WTC11 (cell line): Measurements from ENCODE around the gene MTHFD1L. TPM values are rescaled to one million over a fixed set of nuclear protein-coding genes. Genes with fewer than 3 reads are reported as not detected.

Experiments used
- ATAC-seq: fragments of 200-7000 bp; cut with Tn5 transposase; 2 replicates; pipeline ENCODE4 v1.10.0; 2021; ENCODE audit warnings: mild to moderate bottlenecking, moderate library complexity
- CTCF ChIA-PET: fragments of 300-600 bp; sonication (Branson Sonifier 250); formaldehyde crosslinking; loops from one replicate; lab custom pipeline; 2021; ENCODE audit warnings: antibody characterized with exemption; lab: Charles Lee
- POLR2A ChIA-PET: fragments of 350-600 bp; sonication (Branson Sonifier 250); formaldehyde crosslinking; loops from one replicate; lab custom pipeline; 2021; ENCODE audit warnings: antibody characterized with exemption; lab: Charles Lee
- DNase-seq: peaks from one replicate; pipeline ENCODE4 v3.0.0; 2021; ENCODE audit warnings: low spot score
- H3K27ac Mint-ChIP-seq: 2 replicates; pipeline ENCODE4 v1.8.0; 2021; ENCODE audit warnings: mixed read lengths
- H3K27me3 Mint-ChIP-seq: 2 replicates; pipeline ENCODE4 v1.8.0; 2021; ENCODE audit warnings: low read depth, mild to moderate bottlenecking, moderate library complexity, mixed read lengths
- H3K36me3 Mint-ChIP-seq: 2 replicates; pipeline ENCODE4 v1.8.0; 2021; ENCODE audit warnings: mixed read lengths
- H3K4me1 Mint-ChIP-seq: 2 replicates; pipeline ENCODE4 v1.8.0; 2022; ENCODE audit warnings: mixed read lengths
- H3K4me3 Mint-ChIP-seq: 2 replicates; pipeline ENCODE4 v1.8.0; 2021; ENCODE audit warnings: mild to moderate bottlenecking, moderate library complexity, mixed read lengths
- H3K9me3 Mint-ChIP-seq: 2 replicates; pipeline ENCODE4 v1.8.0; 2021; ENCODE audit warnings: mixed read lengths
- ATF1 ChIP-seq: sonication (generic); formaldehyde crosslinking; IDR thresholded peaks from 2 replicates; pipeline ENCODE4 v1.8.1; 2023; ENCODE audit warnings: mild to moderate bottlenecking, moderate library complexity, missing genetic modification reagents
- FOXJ3 ChIP-seq: sonication (generic); formaldehyde crosslinking; IDR thresholded peaks from 2 replicates; pipeline ENCODE4 v1.9.0; 2021; ENCODE audit warnings: missing genetic modification reagents, mild to moderate bottlenecking, borderline replicate concordance
- FOXK1 ChIP-seq: sonication (generic); formaldehyde crosslinking; IDR thresholded peaks from 2 replicates; pipeline ENCODE4 v1.8.0; 2022; ENCODE audit warnings: mild to moderate bottlenecking, moderate library complexity, missing genetic modification reagents
- NFATC4 ChIP-seq: fragments of 250-450 bp; sonication (Bioruptor Pico); IDR thresholded peaks from 2 replicates; pipeline ENCODE4 v1.9.0; 2021; ENCODE audit warnings: mild to moderate bottlenecking
- NR1H2 ChIP-seq: sonication (generic); formaldehyde crosslinking; IDR thresholded peaks from 2 replicates; pipeline ENCODE4 v1.9.0; 2021; ENCODE audit warnings: mild to moderate bottlenecking, moderate library complexity, missing genetic modification reagents
- PRRX2 ChIP-seq: fragments of 250-450 bp; sonication (Bioruptor Pico); IDR thresholded peaks from 2 replicates; pipeline ENCODE4 v1.8.0; 2021; ENCODE audit warnings: mild to moderate bottlenecking
- TP53 ChIP-seq: sonication (generic); formaldehyde crosslinking; IDR thresholded peaks from 2 replicates; pipeline ENCODE4 v1.8.1; 2023; ENCODE audit warnings: mild to moderate bottlenecking, missing genetic modification reagents
- ZNF232 ChIP-seq: sonication (generic); formaldehyde crosslinking; IDR thresholded peaks from 2 replicates; pipeline ENCODE4 v1.8.0; 2022; ENCODE audit warnings: mild to moderate bottlenecking, missing genetic modification reagents
- ZNF317 ChIP-seq: sonication (generic); formaldehyde crosslinking; IDR thresholded peaks from 2 replicates; pipeline ENCODE4 v1.8.1; 2023; ENCODE audit warnings: low read depth, mild to moderate bottlenecking, moderate library complexity, missing genetic modification reagents, borderline replicate concordance
- total RNA-seq: library from RNA; stranded (reverse); gene quantifications from 3 replicates; pipeline ENCODE4 v1.2.3, GENCODE V29; 2021
- TF ChIP-seq, protein P1 (sequence below): sonication (generic); formaldehyde crosslinking; IDR thresholded peaks from 2 replicates; pipeline ENCODE4 v1.8.1; 2023; ENCODE audit warnings: mild to moderate bottlenecking, missing genetic modification reagents, moderate library complexity
- TF ChIP-seq, protein P2 (sequence below): sonication (generic); formaldehyde crosslinking; IDR thresholded peaks from 2 replicates; pipeline ENCODE4 v1.8.1; 2022; ENCODE audit warnings: mild to moderate bottlenecking, moderate library complexity, missing genetic modification reagents
- TF ChIP-seq, protein P3 (sequence below): sonication (generic); formaldehyde crosslinking; IDR thresholded peaks from 2 replicates; pipeline ENCODE4 v1.8.0; 2023; ENCODE audit warnings: missing genetic modification reagents

MTHFD1L gene
- total RNA-seq, 1 experiment from 2014 or later = 104 TPM

DNA sequence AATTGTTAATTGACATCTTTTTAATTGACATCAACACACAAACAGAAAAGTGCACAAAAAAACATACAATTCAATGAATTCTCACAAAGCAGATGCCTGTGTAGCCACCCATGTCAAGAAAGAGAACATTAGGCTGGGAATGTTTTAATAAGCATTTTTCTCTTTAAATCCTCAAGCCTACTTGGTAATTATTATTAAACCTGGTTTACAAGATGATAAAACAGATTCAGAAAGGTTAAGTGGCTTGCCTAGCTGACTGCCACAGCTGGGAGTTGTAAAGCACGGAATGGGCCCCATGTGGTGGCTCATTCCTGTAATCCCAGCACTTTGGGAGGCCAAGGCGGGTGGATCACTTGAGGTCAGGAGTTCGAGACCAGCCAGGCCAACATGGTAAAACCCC lies 284.3 kb downstream of the MTHFD1L start:
- no peak overlapping the region for H3K27ac Mint-ChIP-seq
- no peak for DNase-seq
- ChIA-PET POLR2A (no interaction called here), CTCF (interaction anchor here (0.6 to 0.9 kb wide), 2 partner anchors 175 to 1019 kb away, joined by 3 read pairs; no protein-coding TSS in a partner anchor)
- H3K4me3 Mint-ChIP-seq = no peak overlapping the region
- H3K9me3 Mint-ChIP-seq = peaks cover 9% of the 10 kb centered on the region
- 0 out of 2 replicates have a peak, but pooled peaks cover 4% of the 10 kb centered on the region for H3K4me1 Mint-ChIP-seq
- ATAC-seq = no peak
- TF ChIP-seq, protein P1, sequence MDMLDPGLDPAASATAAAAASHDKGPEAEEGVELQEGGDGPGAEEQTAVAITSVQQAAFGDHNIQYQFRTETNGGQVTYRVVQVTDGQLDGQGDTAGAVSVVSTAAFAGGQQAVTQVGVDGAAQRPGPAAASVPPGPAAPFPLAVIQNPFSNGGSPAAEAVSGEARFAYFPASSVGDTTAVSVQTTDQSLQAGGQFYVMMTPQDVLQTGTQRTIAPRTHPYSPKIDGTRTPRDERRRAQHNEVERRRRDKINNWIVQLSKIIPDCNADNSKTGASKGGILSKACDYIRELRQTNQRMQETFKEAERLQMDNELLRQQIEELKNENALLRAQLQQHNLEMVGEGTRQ (CRISPR knock-in tag) = no peak
- TF ChIP-seq FOXK1 (CRISPR knock-in tag) (no peak), PRRX2 (no peak), TP53 (CRISPR knock-in tag) (no peak), ZNF232 (CRISPR knock-in tag) (no peak), NR1H2 (CRISPR knock-in tag) (no peak), ATF1 (no peak), FOXJ3 (CRISPR knock-in tag) (no peak), NFATC4 (CRISPR knock-in tag) (no peak), ZNF317 (no peak)
- TF ChIP-seq, protein P2, sequence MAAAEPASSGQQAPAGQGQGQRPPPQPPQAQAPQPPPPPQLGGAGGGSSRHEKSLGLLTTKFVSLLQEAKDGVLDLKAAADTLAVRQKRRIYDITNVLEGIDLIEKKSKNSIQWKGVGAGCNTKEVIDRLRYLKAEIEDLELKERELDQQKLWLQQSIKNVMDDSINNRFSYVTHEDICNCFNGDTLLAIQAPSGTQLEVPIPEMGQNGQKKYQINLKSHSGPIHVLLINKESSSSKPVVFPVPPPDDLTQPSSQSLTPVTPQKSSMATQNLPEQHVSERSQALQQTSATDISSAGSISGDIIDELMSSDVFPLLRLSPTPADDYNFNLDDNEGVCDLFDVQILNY (CRISPR knock-in tag) = no peak
- TF ChIP-seq, protein P3, sequence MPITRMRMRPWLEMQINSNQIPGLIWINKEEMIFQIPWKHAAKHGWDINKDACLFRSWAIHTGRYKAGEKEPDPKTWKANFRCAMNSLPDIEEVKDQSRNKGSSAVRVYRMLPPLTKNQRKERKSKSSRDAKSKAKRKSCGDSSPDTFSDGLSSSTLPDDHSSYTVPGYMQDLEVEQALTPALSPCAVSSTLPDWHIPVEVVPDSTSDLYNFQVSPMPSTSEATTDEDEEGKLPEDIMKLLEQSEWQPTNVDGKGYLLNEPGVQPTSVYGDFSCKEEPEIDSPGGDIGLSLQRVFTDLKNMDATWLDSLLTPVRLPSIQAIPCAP = no peak
- H3K36me3 Mint-ChIP-seq = peaks cover 4% of the 10 kb centered on the region
- H3K27me3 Mint-ChIP-seq = peaks cover 5% of the 10 kb centered on the region
